ENCODE measurements around the gene RAB37.

DNA sequence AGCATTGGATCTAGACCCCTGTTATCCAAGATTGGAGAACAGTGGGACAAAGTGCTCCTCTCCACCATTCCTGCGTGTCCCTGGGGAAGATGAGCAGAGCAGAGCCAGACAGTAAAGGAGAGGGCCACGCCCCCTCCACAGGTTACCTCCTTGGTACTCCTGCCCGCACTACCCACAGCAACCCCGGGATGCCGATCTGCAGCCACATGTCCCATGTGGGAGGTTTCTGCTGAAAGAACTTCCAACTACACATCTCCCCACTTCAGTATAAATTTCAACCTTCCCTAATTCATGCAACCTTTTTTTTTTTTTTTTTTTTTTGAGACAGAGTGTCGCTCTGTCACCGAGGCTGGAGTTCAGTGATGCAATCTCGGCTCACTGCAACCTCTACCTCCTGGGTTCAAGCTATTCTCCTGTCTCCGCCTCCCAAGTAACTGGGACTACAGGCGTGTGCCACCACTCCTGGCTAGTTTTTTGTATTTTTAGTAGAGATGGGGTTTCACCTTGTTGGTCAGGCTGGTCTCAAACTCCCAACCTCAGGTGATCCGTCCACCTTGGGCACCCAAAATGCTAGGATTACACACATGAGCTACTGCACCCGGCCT is 2.3 kb downstream of the RAB37 start:
- TF ChIP-seq POLR2A (IDR thresholded peaks at IDR 0.05; ENCODE audit: low read length), result no peak
- no peak for TF ChIP-seq GATA1 (IDR thresholded peaks at IDR 0.05; ENCODE audit: low read depth, low read length)

Measured in erythroblast (primary cell).